Spleen (tissue), 7 donors: ENCODE measurements around the gene SCLT1.

Experiments
- CTCF ChIP-seq, 11 experiments: fragments of 200-600 bp in 7 of 11; fragments of 450-650 bp in 4 of 11; sonication (generic) in 4 of 11; IDR thresholded peaks in 8 of 11; conservative IDR thresholded peaks in 3 of 11; 1 replicate in 7 of 11; 2 replicates in 4 of 11; pipeline versions ENCODE4 v1.4.0 to v1.8.0; 2016 to 2021; ENCODE audit warnings: antibody characterized with exemption in 11 of 11, inconsistent platforms in 4 of 11, mild to moderate bottlenecking in 1 of 11
- POLR2A ChIP-seq, 3 donors: fragments of 450-650 bp; IDR thresholded peaks; one replicate each; pipeline ENCODE4 v1.5.1; 2017; ENCODE audit warnings: antibody characterized with exemption in 3 of 3, mild to moderate bottlenecking in 1 of 3
- donor health status: DM: no; HTN: no; CAD: no; lungs with moderate emphysema.
- donor health status: DM: no; HTN: no; CAD: no.
- donor health status: DM: no; HTN: no; CAD: no.

- TF ChIP-seq CTCF (IDR thresholded peaks at IDR 0.05 in 8 of 11, conservative IDR thresholded peaks at IDR 0.05 in 3 of 11), result no peak
- TF ChIP-seq POLR2A (IDR thresholded peaks at IDR 0.05), result no peak
Measured at GRCh38 chr4:128930051-128930450, 163.3 kb downstream of the SCLT1 start.
